Adrenal gland (tissue), 12 donors: ENCODE data around the gene SLC23A3. TPM values are rescaled to one million over a fixed set of nuclear protein-coding genes. Genes with fewer than 3 reads are reported as not detected.

Experiments used
- DNase-seq, 7 donors: peaks; one replicate each; pipeline ENCODE4 v3.0.0-alpha.2; 2019 to 2020
- H3K27ac ChIP-seq, 5 donors: fragments of 200-600 bp; sonication (generic) in 4 of 5; 1 replicate in 3 of 5; 2 replicates in 2 of 5; pipeline versions ENCODE4 v1.5.1 to v1.8.0; 2016 to 2020; ENCODE audit warnings: mild to moderate bottlenecking in 1 of 5
- H3K27me3 ChIP-seq: fragments of 200-600 bp; 2 replicates; pipeline ENCODE4 v1.8.0; 2021
- H3K36me3 ChIP-seq, 2 donors: fragments of 200-600 bp; replicated peaks in 1 of 2; 1 replicate in 1 of 2; 2 replicates in 1 of 2; pipeline versions ENCODE4 v1.5.1 to v1.8.0; 2018 to 2022
- H3K4me1 ChIP-seq, 2 donors: fragments of 200-600 bp; replicated peaks in 1 of 2; 1 replicate in 1 of 2; 2 replicates in 1 of 2; pipeline versions ENCODE4 v1.5.1 to v1.8.0; 2018 to 2021
- H3K4me3 ChIP-seq, 4 donors: fragments of 200-600 bp; sonication (generic) in 3 of 4; one replicate each; pipeline ENCODE4 v1.5.1; 2016 to 2018
- H3K9me3 ChIP-seq, 3 donors: fragments of 200-600 bp; sonication (generic) in 1 of 3; replicated peaks in 1 of 3; 1 replicate in 2 of 3; 2 replicates in 1 of 3; pipeline versions ENCODE4 v1.5.1 to v1.8.0; 2016 to 2021
- POLR2A ChIP-seq, 2 donors: fragments of 450-650 bp; IDR thresholded peaks; one replicate each; pipeline ENCODE4 v1.6.1; 2017; ENCODE audit warnings: antibody characterized with exemption in 2 of 2, mild to moderate bottlenecking in 2 of 2, moderate library complexity in 1 of 2
- WGBS, 4 donors: extraction: QIAGEN DNeasy Blood & Tissue Kit in 2 of 4; methylation state at CpG; one replicate each; pipeline versions ENCODE4 v1.1.5 to v1.1.7; 2013 to 2017; 5-methylcytosine and 5-hydroxymethylcytosine counted together
- intact Hi-C, 2 donors: fragments of 100-400 bp; cut with DNase I; formaldehyde crosslinking; loops; one replicate each; pipeline versions ENCODE4 v1.14.1 to v1.15.0; 2022 to 2023
- polyA plus RNA-seq, 3 donors: library from polyadenylated mRNA; stranded (reverse); fragments of 200-250 nt in 2 of 3; fragments of 350-450 nt in 1 of 3; fragmentation: Illumina TruSeq in 1 of 3; extraction: RNeasy Lipid Tissue Mini Kit (QIAGEN cat#74804) in 1 of 3; gene quantifications; one replicate each; pipeline ENCODE4 v1.2.3, GENCODE V29; 2013 to 2014
- total RNA-seq, 9 donors: library from RNA; depleted of rRNA in 4 of 9; stranded (reverse); fragments of >200 nt in 4 of 9; fragments of 120-200 nt in 1 of 9; fragmentation: NEBNext Ultra II Directional in 1 of 9; extraction: Animal tissue kit (Norgen Biotek cat#: 25700) in 1 of 9; gene quantifications; one replicate each; pipeline versions ENCODE4 v1.1.0 to v1.2.4, GENCODE V29; 2013 to 2023
- TF ChIP-seq, protein P1 (sequence below), 6 experiments: fragments of 450-650 bp in 4 of 6; fragments of 200-600 bp in 2 of 6; sonication (generic) in 1 of 6; IDR thresholded peaks; 1 replicate in 5 of 6; 2 replicates in 1 of 6; pipeline versions ENCODE4 v1.5.1 to v1.8.0; 2016 to 2021; ENCODE audit warnings: antibody characterized with exemption in 6 of 6, mild to moderate bottlenecking in 2 of 6, moderate library complexity in 1 of 6
- donor health status: healthy with polysubstance abuse.
- donor health status: Bipolar disorder and iron deficiency.
- donor health status: DM: yes; HTN: yes; CAD: no.
- donor health status: DM: no; HTN: no; CAD: no.
- donor health status: DM: no; HTN: no; CAD: no.
- donor health status: DM: yes; HTN: yes; CAD: no.

SLC23A3 gene
- total and polyA plus RNA-seq, 12 donors = 0.11 to 4.3 (median 0.84) TPM; not detected in 2

DNA sequence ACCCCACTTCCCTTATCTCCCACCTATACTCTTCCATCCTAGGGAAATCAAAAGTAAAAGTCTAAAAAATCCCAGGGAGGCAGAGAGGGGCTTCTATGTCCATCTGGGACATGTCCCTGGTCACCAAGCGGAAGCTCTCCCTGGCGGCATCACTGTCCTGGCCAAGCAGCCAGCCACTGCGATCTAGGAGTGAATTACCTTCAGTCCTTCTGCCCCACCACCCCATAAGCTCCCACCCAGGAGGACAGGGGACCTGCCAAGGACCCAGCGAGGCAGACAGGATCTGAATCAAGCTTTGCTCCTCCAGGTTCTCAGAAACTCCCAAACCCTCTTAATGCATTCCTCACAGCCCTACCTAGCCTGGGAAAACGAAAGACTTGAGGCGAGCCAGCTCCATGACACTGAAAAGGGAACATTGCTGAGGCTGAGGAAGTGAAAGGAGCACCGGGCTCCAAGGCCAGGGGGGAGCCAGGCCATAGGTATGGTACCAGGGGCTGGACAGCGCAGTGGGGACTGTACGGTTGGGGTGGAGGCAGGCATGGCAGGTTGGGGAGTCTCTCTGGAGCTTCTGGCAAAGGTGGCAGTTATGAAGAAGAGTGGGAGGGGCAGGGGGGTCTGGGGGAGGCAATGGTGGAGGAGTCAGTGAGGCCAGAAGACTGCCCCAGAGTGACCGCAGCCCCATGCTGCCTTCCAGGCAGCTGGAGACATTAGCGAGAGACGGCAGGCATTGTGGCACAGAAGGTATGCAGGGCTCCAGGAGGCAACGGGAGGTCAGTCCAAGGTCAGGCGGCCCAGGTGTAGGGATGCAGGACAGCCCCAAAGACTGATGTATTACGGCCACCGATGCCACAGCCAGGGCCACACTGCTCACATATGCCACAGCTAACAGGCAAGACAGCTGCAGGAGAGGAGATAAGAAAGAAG is 2.7 kb upstream of the SLC23A3 start:
- Histone ChIP-seq H3K4me1 (peaks cover 13 to 22% of the 10 kb centered on the region in 2 donors), H3K27ac (peak overlapping the region in 3 of 5 donors; percentile 62 to 85 (median 75)), H3K9me3 (no peaks in the 10 kb centered on the region), H3K27me3 (no peaks in the 10 kb centered on the region), H3K4me3 (no peak overlapping the region), H3K36me3 (peaks cover 0 to 37% of the 10 kb centered on the region in 2 donors)
- TF ChIP-seq, protein P1, sequence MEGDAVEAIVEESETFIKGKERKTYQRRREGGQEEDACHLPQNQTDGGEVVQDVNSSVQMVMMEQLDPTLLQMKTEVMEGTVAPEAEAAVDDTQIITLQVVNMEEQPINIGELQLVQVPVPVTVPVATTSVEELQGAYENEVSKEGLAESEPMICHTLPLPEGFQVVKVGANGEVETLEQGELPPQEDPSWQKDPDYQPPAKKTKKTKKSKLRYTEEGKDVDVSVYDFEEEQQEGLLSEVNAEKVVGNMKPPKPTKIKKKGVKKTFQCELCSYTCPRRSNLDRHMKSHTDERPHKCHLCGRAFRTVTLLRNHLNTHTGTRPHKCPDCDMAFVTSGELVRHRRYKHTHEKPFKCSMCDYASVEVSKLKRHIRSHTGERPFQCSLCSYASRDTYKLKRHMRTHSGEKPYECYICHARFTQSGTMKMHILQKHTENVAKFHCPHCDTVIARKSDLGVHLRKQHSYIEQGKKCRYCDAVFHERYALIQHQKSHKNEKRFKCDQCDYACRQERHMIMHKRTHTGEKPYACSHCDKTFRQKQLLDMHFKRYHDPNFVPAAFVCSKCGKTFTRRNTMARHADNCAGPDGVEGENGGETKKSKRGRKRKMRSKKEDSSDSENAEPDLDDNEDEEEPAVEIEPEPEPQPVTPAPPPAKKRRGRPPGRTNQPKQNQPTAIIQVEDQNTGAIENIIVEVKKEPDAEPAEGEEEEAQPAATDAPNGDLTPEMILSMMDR (IDR thresholded peaks at IDR 0.05) = no peak
- WGBS, 4 donors = 82 to 86% (median 84%) methylated on average over 15 to 16 of the region's 16 CpGs
- intact Hi-C loops = loop anchor here in 1 of 2 donors (5.0 kb wide), 1 partner anchor 40 kb away; no protein-coding TSS in a partner anchor
- DNase-seq = peak in 1 of 7 donors; percentile 47

DNA sequence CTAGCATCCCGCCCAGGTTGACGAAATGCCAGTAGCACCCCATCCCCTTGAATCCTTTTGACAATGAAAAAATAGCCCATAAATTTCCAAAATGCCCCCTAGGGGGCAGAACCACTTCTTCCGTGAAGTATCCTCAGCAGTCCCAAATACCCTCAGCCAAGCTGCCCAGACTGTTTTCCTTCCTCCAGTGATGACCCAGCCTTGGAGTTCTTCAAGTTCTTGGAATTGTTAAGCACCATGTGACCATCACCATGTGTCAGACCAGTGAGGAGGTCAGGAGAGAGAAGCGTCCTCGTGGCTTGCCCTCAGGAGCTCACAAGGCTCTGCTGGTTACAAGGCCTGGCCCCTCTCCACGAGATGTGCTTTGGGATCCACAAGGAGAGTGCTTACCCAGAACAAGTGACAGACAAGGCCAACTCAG is 1.4 kb upstream of the SLC23A3 start:
- peaks cover 7 to 22% of the 10 kb centered on the region in 2 donors for H3K4me1 ChIP-seq
- TF ChIP-seq, protein P1 (IDR thresholded peaks at IDR 0.05) = peak; percentile 55 to 69 (median 62)
- TF ChIP-seq POLR2A (IDR thresholded peaks at IDR 0.05) = peak in 1 of 2 donors; percentile 53
- no peaks in the 10 kb centered on the region for H3K27me3 ChIP-seq
- H3K4me3 ChIP-seq = no peak overlapping the region
- DNase-seq = peak; percentile 61 to 89 (median 83)
- intact Hi-C loops = loop anchor here in 1 of 2 donors (5.0 kb wide), 1 partner anchor 41 kb away; no protein-coding TSS in a partner anchor
- WGBS, 4 donors = 27 to 33% (median 30%) methylated on average over 3 to 6 of the region's 6 CpGs
- H3K9me3 ChIP-seq = no peaks in the 10 kb centered on the region
- H3K36me3 ChIP-seq = peaks cover 0 to 37% of the 10 kb centered on the region in 2 donors
- peak overlapping the region in 4 of 5 donors; percentile 62 to 85 (median 70) for H3K27ac ChIP-seq

DNA sequence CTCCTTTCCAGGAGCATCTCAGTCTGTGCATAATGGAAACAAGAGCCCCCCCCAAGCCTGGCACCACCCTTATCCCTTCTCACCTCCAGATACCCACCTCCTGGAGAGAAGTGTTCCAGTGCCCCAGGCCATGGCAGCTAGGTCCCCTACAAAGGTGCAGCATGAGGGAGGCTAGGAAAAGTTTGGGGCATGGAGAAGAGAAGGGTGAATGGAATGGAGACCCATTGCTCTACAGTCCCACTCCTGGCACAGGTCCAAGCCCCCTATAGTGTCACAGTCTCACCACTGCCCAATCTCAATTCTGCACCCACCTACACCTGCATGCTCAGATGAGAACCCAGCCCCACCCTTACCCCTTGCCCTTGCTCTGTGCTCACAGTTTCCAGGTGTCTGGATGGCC is 897 bp downstream of the SLC23A3 start:
- intact Hi-C loops = loop anchor here in 1 of 2 donors (10.0 kb wide), 1 partner anchor 46 kb away; the partner anchor contains the start of gene ABCB6
- Histone ChIP-seq H3K27ac (no peak overlapping the region), H3K4me3 (no peak overlapping the region), H3K36me3 (peaks cover 0 to 19% of the 10 kb centered on the region in 2 donors), H3K4me1 (peaks cover 0 to 11% of the 10 kb centered on the region in 2 donors), H3K9me3 (no peaks in the 10 kb centered on the region), H3K27me3 (no peaks in the 10 kb centered on the region)
- DNase-seq = peak in 2 of 7 donors; percentile 26 to 51
- TF ChIP-seq, protein P1 (IDR thresholded peaks at IDR 0.05) = no peak
- no peak for TF ChIP-seq POLR2A (IDR thresholded peaks at IDR 0.05)

DNA sequence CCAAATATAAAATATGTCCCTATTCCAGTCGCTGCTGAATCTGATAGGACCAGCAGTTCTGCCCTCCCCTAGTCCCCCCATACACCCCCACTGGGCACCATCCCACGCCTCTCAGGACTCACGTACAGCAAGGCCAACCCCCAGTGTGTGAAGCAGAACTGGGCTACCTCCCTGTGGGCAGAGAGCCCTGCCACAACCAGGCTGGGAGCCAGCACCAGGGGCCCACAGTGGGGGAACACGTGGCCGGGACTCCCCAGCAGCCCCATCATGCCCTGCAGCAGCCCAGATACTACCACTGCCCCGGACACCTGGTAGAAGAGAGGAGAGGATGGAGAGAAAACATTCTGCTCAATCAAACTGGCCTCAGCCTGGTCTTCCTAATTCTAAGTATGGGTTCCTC is 1.3 kb downstream of the SLC23A3 start:
- no peak overlapping the region for H3K27ac ChIP-seq
- no peak for TF ChIP-seq POLR2A (IDR thresholded peaks at IDR 0.05)
- TF ChIP-seq, protein P1 (IDR thresholded peaks at IDR 0.05) = no peak
- 27 to 40% (median 34%) methylated on average over 4 to 6 of the region's 6 CpGs for WGBS, 4 donors
- DNase-seq = peak in 3 of 7 donors; percentile 15 to 47 (median 19)
- intact Hi-C loops = loop anchor here in 1 of 2 donors (10.0 kb wide), 1 partner anchor 46 kb away; the partner anchor contains the start of gene ABCB6
- H3K36me3 ChIP-seq = peaks cover 0 to 15% of the 10 kb centered on the region in 2 donors
- no peaks in the 10 kb centered on the region for H3K9me3 ChIP-seq
- H3K4me3 ChIP-seq = no peak overlapping the region
- no peaks in the 10 kb centered on the region for H3K27me3 ChIP-seq
- H3K4me1 ChIP-seq = peaks cover 0 to 11% of the 10 kb centered on the region in 2 donors
